Thyroid gland (tissue), 4 donors: Measurements from ENCODE around the gene WDR4. TPM values are rescaled to one million over a fixed set of nuclear protein-coding genes. Genes with fewer than 3 reads are reported as not detected.

Experiments
- DNase-seq, 2 donors: peaks; one replicate each; pipeline ENCODE4 v3.0.0-alpha.2; 2019
- H3K27ac ChIP-seq, 3 donors: fragments of 200-600 bp; sonication (generic); 1 replicate in 2 of 3; 2 replicates in 1 of 3; pipeline ENCODE4 v1.5.1; 2016 to 2019; ENCODE audit warnings: mild to moderate bottlenecking in 1 of 3, moderate library complexity in 1 of 3
- H3K27me3 ChIP-seq: fragments of 200-600 bp; sonication (generic); one replicate; pipeline ENCODE4 v1.5.1; 2019
- H3K36me3 ChIP-seq, 2 donors: fragments of 200-600 bp; sonication (generic); one replicate each; pipeline ENCODE4 v1.5.1; 2016 to 2019
- H3K4me1 ChIP-seq, 2 donors: fragments of 200-600 bp; sonication (generic); one replicate each; pipeline ENCODE4 v1.5.1; 2017 to 2019
- H3K4me3 ChIP-seq, 3 donors: fragments of 200-600 bp; sonication (generic); replicated peaks in 1 of 3; 1 replicate in 2 of 3; 2 replicates in 1 of 3; pipeline ENCODE4 v1.5.1; 2016; ENCODE audit warnings: mild to moderate bottlenecking in 1 of 3
- H3K9me3 ChIP-seq: fragments of 200-600 bp; sonication (generic); one replicate; pipeline ENCODE4 v1.5.1; 2017
- CTCF ChIP-seq, 6 experiments: fragments of 200-600 bp in 3 of 6; fragments of 450-650 bp in 3 of 6; sonication (generic) in 3 of 6; IDR thresholded peaks; one replicate each; pipeline ENCODE4 v1.5.1; 2016 to 2019; ENCODE audit warnings: antibody characterized with exemption in 6 of 6, mild to moderate bottlenecking in 2 of 6, inconsistent platforms in 1 of 6, moderate library complexity in 1 of 6
- POLR2A ChIP-seq, 2 donors: fragments of 450-650 bp; IDR thresholded peaks; one replicate each; pipeline ENCODE4 v1.6.1; 2017; ENCODE audit warnings: antibody characterized with exemption in 2 of 2, mild to moderate bottlenecking in 2 of 2, moderate library complexity in 1 of 2
- WGBS, 2 donors: methylation state at CpG; one replicate each; pipeline ENCODE4 v1.1.5; 2017; 5-methylcytosine and 5-hydroxymethylcytosine counted together
- intact Hi-C: fragments of 100-400 bp; cut with DNase I; formaldehyde crosslinking; loops from one replicate; pipeline ENCODE4 v1.15.1; 2023
- total RNA-seq, 4 donors: library from RNA; depleted of rRNA; stranded (reverse); fragments of >200 nt; gene quantifications; one replicate each; pipeline ENCODE4 v1.2.3, GENCODE V29; 2016

WDR4 gene
- total RNA-seq, 4 donors from 2014 or later, result 8.1 to 13.2 (median 10.9) TPM

GRCh38 chr21:42863504-42863870, 15.9 kb downstream of the WDR4 start:
- intact Hi-C loops, result no loop called here
- H3K36me3 ChIP-seq, result peaks cover 17 to 20% of the 10 kb centered on the region in 2 donors
- WGBS, 2 donors, result 81 to 86% methylated on average over 11 to 13 of the region's 13 CpGs
- DNase-seq, result no peak
- TF ChIP-seq POLR2A (IDR thresholded peaks at IDR 0.05) (no peak), CTCF (IDR thresholded peaks at IDR 0.05) (no peak)
- no peak overlapping the region for H3K4me3 ChIP-seq
- no peaks in the 10 kb centered on the region for H3K27me3 ChIP-seq
- H3K27ac ChIP-seq, result no peak overlapping the region
- H3K4me1 ChIP-seq, result peaks cover 14 to 17% of the 10 kb centered on the region in 2 donors
- H3K9me3 ChIP-seq, result no peaks in the 10 kb centered on the region

- intact Hi-C loops, result no loop called here
- WGBS, 2 donors, result 87 to 92% methylated on average over 19 to 21 of the region's 21 CpGs
- no peak overlapping the region for H3K27ac ChIP-seq
- H3K4me1 ChIP-seq, result peaks cover 14 to 17% of the 10 kb centered on the region in 2 donors
- H3K9me3 ChIP-seq, result no peaks in the 10 kb centered on the region
- DNase-seq, result no peak
- no peak overlapping the region for H3K4me3 ChIP-seq
- H3K36me3 ChIP-seq, result peaks cover 17 to 20% of the 10 kb centered on the region in 2 donors
- no peak for TF ChIP-seq POLR2A (IDR thresholded peaks at IDR 0.05)
- no peak for TF ChIP-seq CTCF (IDR thresholded peaks at IDR 0.05)
- H3K27me3 ChIP-seq, result no peaks in the 10 kb centered on the region
These were observed 16.4 kb downstream of the WDR4 start for GRCh38 chr21:42862774-42863503.

GRCh38 chr21:42861848-42862400, 17.4 kb downstream of the WDR4 start:
- intact Hi-C loops, result no loop called here
- Histone ChIP-seq H3K27ac (no peak overlapping the region), H3K9me3 (no peaks in the 10 kb centered on the region), H3K4me3 (no peak overlapping the region), H3K27me3 (no peaks in the 10 kb centered on the region), H3K4me1 (peaks cover 14 to 17% of the 10 kb centered on the region in 2 donors), H3K36me3 (peaks cover 17 to 22% of the 10 kb centered on the region in 2 donors)
- TF ChIP-seq POLR2A (IDR thresholded peaks at IDR 0.05) (no peak), CTCF (IDR thresholded peaks at IDR 0.05) (no peak)
- no peak for DNase-seq
- WGBS, 2 donors, result 88 to 89% methylated on average over 18 to 28 of the region's 29 CpGs

GRCh38 chr21:42861311-42861847, 18.0 kb downstream of the WDR4 start:
- Histone ChIP-seq H3K9me3 (no peaks in the 10 kb centered on the region), H3K4me3 (no peak overlapping the region), H3K27ac (no peak overlapping the region), H3K27me3 (no peaks in the 10 kb centered on the region), H3K36me3 (peaks cover 17 to 24% of the 10 kb centered on the region in 2 donors), H3K4me1 (peaks cover 11 to 14% of the 10 kb centered on the region in 2 donors)
- intact Hi-C loops, result no loop called here
- TF ChIP-seq POLR2A (IDR thresholded peaks at IDR 0.05), result no peak
- no peak for TF ChIP-seq CTCF (IDR thresholded peaks at IDR 0.05)
- 76 to 86% methylated on average over 10 of the region's 10 CpGs for WGBS, 2 donors
- DNase-seq, result no peak

- peaks cover 17 to 24% of the 10 kb centered on the region in 2 donors for H3K36me3 ChIP-seq
- WGBS, 2 donors, result 91 to 98% methylated on average over 9 to 17 of the region's 17 CpGs
- intact Hi-C loops, result no loop called here
These were observed 19.0 kb downstream of the WDR4 start for GRCh38 chr21:42860345-42860744.

More at GRCh38 chr21:42860345-42860744, 19.0 kb downstream of the WDR4 start:
- peaks cover 13 to 14% of the 10 kb centered on the region in 2 donors for H3K4me1 ChIP-seq
- H3K9me3 ChIP-seq, result no peaks in the 10 kb centered on the region
- no peak for DNase-seq
- H3K4me3 ChIP-seq, result no peak overlapping the region
- TF ChIP-seq POLR2A (IDR thresholded peaks at IDR 0.05) (no peak), CTCF (IDR thresholded peaks at IDR 0.05) (no peak)
- H3K27me3 ChIP-seq, result no peaks in the 10 kb centered on the region
- no peak overlapping the region for H3K27ac ChIP-seq
